Hematopoietic multipotent progenitor cell treated with erythropoietin and hydrocortisone succinate and interleukin-3 and kit ligand, for 17 days (in vitro differentiated cells): ENCODE data around the gene GSTA5.
"Not testable (repeated sequence)": the region's sequence is repeated elsewhere in the genome, so short reads cannot be mapped to it uniquely, and the experiment has no call there.

Experiments
- DNase-seq: peaks from one replicate; pipeline ENCODE4 v3.0.0-alpha.2; 2015; ENCODE audit warnings: low spot score

The GSTA5 gene

DNA sequence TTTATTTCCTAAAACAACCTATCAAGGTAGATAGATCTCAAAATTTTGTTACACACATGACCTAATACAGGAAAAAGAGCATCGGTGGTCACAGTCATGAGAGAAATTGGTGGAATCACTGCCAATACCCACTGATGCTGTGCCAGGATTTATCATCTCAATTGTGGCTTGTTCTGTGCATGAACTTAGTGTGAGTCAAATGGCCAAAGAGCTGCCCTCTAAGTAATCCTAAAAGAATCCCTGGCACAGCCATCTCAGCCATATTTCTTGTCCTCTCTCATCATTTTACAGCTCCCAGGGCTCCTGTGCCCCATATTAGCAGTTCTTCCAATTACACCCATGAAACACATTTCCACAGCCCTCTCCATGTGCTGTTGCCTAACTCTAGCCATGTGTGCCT is 6.1 kb downstream of the GSTA5 start:
- DNase-seq = no peak

DNA sequence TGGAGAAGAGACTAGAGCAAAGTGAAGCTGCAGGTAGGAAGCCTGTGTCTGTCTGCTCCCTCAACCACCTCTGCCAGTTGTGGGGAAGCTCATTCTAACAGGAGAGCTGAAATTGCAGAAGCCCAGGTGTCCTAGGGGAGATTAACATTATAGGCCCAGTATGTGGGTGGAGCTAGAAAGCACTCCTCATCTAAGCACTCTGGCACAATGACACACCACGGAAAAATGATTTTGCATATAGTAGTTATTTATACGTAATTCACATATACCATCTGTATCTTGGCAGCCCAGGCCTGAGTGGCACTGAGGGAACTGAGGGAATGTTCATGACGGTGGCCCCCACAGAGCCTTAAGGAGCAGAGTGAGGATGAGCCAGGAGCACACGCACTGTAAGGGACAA is 9.7 kb downstream of the GSTA5 start:
- not testable (repeated sequence) for DNase-seq

DNA sequence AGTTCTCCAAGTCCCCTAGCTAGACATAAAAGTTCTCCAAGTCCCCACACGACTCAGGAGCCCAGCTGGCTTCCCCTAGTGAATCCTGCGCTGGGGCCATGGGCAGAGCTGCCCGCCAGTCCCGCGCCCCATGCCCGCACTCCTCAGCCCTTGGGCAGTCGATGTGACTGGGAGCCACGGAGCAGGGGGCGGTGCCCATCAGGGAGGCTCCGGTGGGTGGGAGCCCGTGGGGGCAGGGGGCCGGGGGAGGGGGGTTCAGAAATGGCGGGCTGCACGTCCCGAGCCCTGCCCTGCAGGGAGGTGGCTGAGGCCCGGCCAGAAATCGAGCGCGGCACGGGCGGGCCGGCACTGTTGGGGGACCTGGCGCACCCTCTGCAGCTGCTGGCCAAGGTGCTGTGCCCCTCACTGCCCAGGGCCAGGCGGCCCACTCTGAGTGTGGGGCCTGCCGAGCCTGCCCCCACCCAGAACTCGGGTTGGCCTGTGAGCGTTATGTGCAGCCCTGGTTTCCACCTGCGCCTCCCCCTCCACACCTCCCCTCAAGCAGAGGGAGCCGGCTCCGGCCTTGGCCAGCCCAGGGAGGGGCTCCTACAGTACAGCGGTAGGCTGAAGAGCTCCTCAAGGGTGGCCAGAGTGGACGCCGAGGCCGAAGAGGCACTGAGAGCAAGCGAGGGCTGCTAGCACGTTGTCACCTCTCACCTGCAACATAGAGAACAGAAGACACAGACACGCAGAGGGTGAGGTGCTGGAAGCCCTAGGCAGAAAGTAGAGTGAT is 11.4 kb downstream of the GSTA5 start:
- no peak for DNase-seq

DNA sequence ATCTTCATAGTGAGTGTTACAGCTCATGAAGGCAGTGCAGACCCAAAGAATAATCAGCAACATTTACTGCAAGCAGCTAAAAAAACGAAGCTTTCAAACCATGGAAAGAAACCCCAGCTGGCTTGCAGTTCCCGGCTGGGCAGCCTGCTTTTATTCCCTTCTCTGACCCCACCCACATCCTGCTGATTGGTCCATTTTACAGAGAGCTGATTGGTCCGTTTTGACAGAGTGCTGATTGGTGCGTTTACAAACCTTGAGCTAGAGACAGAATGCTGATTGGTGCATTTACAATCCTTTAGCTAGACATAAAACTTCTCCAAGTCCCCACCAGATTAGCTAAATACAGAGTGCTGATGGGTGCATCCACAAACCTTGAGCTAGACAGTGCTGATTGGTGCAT is 12.0 kb downstream of the GSTA5 start:
- not testable (repeated sequence) for DNase-seq

DNA sequence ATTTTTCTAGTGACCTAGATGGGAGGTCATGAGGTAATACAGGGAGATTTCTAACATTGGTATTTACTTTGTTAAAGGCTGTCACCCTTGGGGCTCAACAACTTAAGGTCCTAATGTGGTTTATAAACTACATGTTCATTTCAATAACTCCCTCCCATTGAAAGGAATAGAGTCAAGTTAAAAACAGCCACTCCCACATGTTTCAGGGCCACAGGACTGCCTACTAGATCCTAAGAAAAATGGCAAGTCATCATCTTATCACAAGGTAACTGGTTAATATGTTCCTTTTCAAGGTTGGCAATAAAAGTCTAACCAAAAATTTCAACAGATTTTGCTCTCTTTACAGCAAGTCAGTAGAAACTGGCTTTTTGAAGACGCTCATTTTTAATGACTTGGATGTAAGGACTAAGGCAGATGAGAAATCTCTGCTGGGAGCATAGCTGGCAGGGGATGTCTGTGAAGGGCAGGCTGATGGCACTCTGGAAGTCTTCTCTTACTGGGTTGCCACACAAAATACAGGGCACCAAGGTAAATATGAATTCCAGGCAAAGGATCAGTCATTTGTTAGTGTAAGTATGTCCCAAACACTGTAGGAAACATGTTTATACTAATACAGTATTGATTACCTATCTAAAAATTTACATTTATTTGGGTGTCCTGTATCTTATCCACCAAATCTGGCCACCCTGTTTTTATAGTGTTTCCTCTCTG is 13.4 kb downstream of the GSTA5 start:
- not testable (repeated sequence) for DNase-seq

DNA sequence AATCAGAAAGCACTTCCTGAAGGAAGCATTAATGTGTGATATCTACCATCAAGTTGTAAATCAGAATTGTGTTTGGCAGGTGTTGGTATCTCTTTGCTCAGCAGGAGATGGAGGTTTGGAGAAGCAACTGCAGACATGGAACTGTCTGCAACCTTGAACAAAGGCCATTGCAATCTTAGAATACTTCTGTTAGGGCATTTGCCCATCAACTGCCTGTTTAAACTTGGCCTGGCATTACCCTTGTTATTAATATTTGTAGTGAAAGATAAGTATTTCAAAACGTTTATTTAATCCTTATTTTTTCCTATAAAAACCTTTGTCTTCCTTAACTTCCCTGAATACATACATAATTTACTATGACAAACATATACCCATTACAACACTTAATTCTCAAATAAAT is 14.1 kb downstream of the GSTA5 start:
- no peak for DNase-seq

DNA sequence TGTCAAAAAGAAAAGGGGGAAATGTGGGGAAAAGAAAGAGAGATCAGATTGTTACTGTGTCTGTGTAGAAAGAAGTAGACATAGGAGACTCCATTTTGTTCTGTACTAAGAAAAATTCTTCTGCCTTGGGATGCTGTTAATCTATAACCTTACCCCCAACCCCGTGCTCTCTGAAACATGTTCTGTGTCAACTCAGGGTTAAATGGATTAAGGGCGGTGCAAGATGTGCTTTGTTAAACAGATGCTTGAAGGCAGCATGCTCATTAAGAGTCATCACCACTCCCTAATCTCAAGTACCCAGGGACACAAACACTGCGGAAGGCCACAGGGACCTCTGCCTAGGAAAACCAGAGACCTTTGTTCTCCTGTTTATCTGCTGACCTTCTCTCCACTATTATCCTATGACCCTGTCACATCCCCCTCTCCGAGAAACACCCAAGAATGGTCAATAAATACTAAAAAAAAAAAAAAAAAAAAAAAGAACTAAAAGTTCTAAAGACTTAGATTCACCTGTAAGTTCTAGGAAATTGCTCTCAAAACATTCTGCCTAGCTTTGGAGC is 14.6 kb downstream of the GSTA5 start:
- DNase-seq = not testable (repeated sequence)

DNA sequence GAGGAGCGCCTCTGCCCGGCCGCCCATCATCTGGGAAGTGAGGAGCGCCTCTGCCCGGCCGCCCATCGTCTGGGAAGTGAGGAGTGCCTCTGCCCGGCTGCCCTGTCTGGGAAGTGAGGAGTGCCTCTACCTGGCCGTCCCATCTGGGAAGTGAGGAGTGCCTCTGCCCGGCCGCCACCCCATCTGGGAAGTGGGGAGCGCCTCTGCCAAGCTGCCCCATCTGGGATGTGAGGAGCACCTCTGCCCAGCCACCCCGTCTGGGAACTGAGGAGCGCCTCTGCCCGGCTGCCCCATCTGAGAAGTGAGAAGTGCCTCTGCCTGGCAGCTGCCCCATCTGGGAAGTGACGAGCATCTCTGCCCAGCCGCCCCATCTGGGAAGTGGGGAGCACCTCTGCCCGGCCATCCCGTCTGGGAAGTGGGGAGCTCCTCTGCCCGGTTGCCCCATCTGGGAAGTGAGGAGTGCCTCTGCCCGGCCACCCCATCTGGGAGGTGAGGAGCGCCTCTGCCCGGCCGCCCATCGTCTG is 15.3 kb downstream of the GSTA5 start:
- DNase-seq = not testable (repeated sequence)

DNA sequence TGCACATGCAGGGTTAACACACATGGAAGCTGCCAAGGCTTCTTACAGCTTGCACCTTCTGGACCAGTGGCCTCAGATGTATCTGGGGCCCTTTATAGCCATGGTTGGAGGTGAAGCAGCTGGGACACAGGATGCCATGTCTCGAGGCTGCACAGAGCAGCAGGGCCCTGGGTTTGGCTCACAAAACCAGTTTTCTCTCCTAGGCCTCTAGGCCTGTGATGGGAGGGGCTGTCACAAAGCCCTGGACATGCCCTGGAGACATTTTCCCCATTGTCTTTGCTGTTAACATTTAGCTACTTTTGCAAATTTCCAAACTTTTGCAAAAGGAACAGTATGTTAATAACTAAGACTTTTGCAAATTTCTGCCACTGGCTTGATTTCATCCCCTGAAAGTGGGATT is 18.8 kb downstream of the GSTA5 start:
- no peak for DNase-seq

DNA sequence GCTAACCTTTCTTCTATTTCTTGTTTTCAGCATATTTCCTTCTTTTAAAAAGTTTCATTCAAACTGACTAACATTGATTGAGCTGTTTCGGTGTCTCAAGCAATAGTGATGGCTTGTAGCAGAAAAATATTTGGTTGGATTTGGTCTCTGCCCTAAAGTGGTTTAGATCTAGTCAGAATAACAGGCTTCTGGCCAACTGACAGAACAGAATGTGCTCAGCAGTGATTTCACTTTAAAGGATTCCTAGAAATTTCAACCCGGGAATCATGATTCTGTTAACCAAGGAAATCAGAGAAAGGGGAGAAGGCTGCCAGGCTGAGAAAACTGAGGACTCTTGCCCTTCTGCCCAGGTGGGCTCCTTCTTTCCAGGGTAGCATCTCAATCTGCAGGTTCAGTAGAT is 20.4 kb downstream of the GSTA5 start:
- DNase-seq = no peak

DNA sequence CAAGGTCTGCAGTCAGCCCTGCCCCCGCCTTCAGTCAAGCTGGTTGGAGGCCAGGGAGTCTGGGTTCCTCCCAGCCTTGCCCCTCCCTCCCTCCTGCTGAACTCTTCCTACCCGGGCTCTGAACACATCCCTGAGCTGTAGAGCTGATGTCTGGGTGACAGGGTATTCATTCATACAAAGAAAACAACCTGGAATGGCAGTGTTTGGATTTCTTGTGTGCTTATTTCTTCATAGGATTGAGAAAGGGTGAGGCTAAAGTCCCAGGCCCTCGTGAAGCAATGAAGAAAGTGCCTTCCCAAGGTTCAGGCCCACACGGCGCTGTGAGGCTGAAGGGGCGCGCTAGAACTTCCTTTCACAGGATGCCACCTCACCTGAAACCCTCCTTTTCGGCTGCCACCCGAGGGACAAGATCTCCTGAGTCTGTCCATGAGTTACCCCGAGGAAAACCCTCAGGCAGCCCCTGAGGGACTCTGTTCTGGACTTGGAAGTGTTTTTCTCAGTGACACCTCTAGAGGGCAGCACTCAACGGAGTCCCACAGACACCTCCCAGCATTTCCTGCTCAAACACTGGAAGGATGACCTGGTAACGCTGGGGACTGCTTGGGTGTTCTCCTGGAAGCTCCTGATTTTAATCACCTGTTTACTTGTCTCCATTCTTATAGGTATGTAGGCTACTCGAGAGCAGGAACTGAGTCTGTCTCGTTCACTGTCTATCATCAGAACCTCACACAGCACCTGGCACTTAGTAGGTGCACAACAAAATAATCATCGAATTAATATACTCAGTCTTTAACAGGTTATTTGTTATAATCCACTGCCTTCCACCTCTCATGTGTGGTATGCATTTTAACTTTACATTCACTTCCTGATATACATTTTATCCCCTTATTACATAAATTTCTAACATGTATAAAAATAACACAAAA is 25.2 kb downstream of the GSTA5 start:
- DNase-seq = peak; percentile 46

DNA sequence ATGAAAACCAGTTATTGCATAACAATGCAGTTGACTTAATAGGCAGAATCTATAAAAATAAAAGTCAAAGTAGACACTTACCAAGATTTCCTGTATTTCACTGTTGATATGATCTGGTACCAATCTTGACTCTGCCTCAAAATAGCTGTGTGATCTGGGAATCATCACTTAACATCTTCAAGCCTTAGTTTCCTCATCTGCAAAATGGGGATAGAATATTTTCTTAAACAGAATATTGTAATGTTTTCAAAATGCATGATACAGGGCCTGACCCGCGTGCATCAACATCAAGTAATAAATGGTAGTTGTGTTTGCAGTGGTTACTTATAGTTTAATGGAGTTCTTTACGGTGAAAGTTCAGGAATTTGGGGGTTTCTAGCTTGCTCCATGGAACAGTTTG is 26.1 kb downstream of the GSTA5 start:
- not testable (repeated sequence) for DNase-seq

DNA sequence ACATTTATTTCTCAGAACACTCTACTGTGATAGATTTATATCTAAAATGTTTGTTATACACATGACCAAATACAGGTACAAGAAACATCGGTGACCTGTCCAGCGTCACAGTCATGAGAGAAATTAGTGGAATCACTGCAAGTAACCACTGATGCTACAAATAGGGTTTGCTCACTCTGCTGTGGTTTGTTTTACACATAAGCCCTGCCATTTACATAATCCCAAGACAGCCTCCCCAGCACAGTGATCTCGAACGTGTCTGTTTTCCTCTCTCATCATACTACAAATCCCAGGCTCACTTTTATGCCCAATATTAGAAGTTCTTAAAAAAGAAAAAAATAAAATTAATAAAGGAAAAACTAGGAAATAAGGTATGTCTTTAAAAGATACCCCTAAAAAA is 30.8 kb downstream of the GSTA5 start:
- DNase-seq = not testable (repeated sequence)

DNA sequence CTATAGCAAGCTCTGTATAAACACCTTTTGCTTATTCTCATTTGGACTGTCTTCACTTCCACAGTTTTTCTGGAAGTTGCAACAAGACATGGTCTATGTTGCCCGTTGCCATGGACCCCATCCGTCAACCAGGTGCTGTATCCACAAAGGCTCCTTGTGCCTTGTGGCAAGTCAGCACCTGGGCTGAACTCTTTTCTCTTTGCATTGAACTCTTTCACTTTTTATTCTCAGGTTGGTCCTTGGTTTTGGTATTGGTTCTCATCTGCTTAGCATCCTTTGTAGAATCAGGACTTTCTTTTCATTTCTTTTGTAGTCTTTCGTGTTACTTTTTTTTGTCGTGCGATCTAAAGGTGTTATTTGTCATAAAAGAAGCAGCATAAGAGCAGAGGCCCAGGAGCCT is 32.0 kb downstream of the GSTA5 start:
- DNase-seq = no peak

DNA sequence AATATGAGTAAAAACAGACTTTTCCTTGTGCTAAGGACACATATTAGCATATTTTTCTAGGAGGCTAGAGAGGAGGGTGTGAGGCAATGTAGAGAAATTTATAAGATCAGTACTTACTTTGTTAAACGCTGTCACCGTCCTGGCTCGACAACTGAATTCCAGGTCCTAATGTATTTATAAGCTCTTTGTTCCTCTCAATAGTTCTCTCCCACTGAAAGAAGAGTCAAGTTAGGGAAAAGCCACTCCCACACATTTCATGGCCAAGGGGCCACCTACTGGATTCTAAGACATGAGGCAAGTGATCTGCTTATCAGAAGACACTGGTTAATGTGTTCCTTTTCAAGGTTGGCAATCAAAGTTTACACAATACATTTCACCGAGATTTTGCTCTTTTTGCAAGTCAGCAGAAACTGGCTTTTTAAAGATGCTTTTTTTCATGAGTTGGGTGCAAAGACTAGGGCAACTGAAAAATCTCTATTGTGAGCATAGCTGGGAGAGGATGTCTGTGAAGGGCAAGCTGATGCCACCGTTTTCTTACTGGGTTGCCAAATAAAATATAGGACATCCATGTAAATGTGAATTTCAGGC is 36.9 kb downstream of the GSTA5 start, which contains the start of gene GSTA1:
TSS of gene GSTA1 (minus strand) at position 149 of the 588 bp plus-strand sequence. CDS start 4,549 bp downstream, outside the sequence.
- not testable (repeated sequence) for DNase-seq

DNA sequence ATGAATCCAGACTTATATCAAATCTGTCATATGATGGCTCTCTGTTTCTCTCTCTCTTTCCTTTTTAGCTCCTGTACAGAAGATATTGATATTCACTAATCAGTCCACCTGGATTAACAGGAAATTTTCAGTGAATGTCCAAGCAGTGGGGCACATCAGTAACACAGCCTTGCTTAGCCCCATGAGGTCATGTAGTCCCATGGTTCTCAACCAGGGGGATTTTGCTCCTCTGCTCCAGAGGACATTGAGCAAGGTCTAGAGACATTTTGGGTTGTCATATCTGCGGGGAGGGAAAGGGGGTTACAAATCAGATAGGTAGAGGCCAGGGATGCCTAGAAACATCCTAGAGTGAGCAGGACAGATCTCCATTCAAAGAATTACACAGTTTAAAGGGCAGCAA is 37.8 kb downstream of the GSTA5 start:
- DNase-seq = no peak

DNA sequence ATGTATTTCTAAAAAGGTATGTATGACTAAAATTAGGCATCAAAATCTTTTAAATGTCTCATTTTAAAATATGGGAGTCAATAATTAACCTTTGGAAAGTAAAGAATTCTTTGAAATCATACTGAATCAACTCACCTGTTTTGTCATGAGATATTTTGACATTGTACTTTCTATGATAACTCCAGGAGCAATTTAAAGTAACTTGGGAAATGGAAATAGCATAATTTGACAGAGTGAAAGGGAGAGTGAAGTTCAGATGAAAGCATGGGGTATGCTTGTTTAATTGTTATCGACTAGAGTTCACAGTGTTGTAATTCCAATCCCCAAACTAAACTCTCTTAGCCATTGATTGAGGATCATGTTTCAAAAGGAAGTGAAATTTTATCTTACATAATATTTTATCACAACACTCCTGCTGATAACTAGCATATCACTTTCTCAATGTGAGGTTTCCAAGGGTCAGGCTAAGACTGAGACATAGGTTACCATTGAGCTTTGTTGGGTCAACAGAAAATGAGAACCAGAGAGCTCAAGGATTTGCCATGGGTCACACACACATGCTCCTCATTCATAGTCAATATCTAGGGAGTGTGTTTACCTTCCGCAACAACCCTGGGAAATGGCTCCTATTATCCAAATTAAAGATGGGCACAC is 39.3 kb downstream of the GSTA5 start:
- DNase-seq = no peak

DNA sequence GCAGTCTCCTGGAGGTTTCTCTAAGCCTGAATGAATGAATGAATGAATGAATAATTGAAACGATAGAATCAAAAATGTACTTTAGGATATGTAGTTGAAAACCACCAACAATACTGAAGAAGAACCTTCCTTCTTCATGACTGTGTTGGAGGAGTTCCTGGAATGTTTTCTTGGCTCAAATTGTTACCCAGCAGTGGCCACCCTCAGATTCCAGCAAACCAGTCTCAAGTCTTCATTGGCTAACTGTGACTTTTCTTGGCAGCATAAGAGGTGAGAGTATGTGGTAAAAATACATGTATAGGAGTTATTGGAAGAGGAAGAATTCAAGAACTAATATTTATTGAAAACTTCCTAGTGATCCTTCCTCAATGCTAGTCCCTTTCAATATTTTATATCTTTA is 41.3 kb downstream of the GSTA5 start:
- not testable (repeated sequence) for DNase-seq

DNA sequence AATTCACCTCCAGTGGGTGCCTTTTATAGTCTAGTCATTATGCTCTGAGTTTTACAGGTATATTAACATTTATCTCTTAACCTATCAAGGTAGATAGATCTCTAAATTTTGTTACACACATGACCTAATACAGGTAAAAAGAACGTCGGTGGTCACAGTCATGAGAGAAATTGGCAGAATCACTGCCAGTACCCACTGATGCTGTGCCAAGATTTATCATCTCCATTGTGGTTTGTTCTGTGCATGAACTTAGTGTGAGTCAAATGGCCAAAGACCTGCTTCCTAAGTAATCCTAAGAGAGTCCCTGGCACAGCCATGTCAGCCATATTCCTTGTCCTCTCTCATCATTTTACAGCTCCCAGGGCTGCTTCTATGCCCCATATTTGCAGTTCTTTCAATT is 46.2 kb downstream of the GSTA5 start:
- DNase-seq = not testable (repeated sequence)

DNA sequence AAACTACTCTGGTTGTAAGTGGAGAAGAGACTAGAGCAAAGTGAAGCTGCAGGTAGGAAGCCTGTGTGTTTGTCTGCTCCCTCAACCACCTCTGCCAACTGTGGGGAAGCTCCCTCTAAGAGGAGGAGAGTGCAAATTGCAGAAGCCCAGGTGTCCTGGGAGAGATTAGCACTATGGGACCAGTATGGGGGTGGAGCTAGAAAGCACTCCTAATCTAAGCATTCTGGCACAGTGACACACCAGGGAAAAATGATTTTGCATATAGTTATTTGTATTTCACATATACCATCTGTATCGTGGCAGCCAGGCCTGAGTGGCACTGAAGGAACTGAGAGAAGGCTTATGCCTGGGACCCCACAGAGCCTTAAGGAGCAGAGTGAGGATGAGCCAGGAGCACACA is 49.8 kb downstream of the GSTA5 start:
- DNase-seq = no peak

DNA sequence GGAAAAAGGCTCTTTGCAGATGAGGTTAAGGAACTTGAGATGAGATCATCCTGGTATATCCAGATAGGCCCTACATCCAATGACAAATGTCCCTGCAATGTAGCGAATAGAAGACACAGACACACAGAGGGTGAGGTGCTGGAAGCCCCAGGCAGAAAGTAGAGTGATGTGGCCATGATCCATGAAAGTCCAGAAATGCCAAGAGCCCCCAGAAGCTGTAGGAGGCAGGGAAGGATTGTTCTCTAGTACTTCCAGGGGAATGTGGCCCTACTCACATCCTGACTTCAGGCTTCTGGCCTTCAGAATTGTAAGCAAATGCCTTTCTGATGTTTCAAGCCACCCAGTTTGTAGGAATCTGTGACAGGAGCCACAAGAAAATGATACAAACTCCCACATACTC is 51.0 kb downstream of the GSTA5 start:
- not testable (repeated sequence) for DNase-seq
